Stomach (tissue), 4 donors: ENCODE measurements around the gene PTGFR.

ENCODE experiments used
- EP300 ChIP-seq: sonication (generic); formaldehyde crosslinking; IDR thresholded peaks from one replicate; pipeline ENCODE4 v1.6.1; 2017; ENCODE audit warnings: antibody characterized with exemption
- POLR2A ChIP-seq, 4 donors: fragments of 450-650 bp; IDR thresholded peaks; one replicate each; pipeline ENCODE4 v1.6.1; 2016; ENCODE audit warnings: antibody characterized with exemption in 4 of 4, control low read depth in 2 of 4, mild to moderate bottlenecking in 1 of 4, moderate library complexity in 1 of 4
- POLR2AphosphoS5 ChIP-seq, 3 donors: sonication (generic); formaldehyde crosslinking; IDR thresholded peaks; one replicate each; pipeline ENCODE4 v1.6.1; 2016; ENCODE audit warnings: antibody characterized with exemption in 3 of 3
- TF ChIP-seq, protein P1 (sequence below), 7 experiments: fragments of 450-650 bp in 4 of 7; fragments of 200-600 bp in 3 of 7; sonication (generic) in 3 of 7; IDR thresholded peaks; one replicate each; pipeline ENCODE4 v1.5.1; 2016 to 2019; ENCODE audit warnings: antibody characterized with exemption in 7 of 7, control low read depth in 2 of 7, mild to moderate bottlenecking in 1 of 7

DNA sequence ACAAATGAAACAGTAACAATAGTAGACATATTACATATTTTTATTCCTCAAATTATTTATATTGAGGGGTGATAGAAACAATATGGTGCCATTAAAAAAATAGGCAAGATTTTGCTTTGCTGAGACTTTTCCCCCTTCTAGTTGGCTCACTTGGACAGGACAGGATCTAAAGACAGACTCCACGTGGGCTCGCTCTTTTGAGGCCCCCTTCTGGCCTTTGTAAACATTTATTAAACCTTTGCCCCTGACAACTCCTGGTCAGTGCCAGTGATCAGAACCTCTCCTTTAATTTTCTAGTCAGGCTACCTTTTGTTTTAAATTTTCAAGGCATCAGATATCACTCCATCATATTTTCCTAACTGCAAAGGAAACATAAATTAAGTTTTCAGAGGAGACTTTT lies 79.8 kb downstream of the PTGFR start:
- TF ChIP-seq EP300 (no peak), POLR2AphosphoS5 (IDR thresholded peaks at IDR 0.05) (no peak), POLR2A (IDR thresholded peaks at IDR 0.05) (no peak)
- TF ChIP-seq, protein P1, sequence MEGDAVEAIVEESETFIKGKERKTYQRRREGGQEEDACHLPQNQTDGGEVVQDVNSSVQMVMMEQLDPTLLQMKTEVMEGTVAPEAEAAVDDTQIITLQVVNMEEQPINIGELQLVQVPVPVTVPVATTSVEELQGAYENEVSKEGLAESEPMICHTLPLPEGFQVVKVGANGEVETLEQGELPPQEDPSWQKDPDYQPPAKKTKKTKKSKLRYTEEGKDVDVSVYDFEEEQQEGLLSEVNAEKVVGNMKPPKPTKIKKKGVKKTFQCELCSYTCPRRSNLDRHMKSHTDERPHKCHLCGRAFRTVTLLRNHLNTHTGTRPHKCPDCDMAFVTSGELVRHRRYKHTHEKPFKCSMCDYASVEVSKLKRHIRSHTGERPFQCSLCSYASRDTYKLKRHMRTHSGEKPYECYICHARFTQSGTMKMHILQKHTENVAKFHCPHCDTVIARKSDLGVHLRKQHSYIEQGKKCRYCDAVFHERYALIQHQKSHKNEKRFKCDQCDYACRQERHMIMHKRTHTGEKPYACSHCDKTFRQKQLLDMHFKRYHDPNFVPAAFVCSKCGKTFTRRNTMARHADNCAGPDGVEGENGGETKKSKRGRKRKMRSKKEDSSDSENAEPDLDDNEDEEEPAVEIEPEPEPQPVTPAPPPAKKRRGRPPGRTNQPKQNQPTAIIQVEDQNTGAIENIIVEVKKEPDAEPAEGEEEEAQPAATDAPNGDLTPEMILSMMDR (IDR thresholded peaks at IDR 0.05): no peak
